Muscle of back (tissue), 13 donors: ENCODE results near the gene ARHGEF3. TPM values are rescaled to one million over a fixed set of nuclear protein-coding genes. Genes with fewer than 3 reads are reported as not detected.

ENCODE experiments used
- DNase-seq, 3 donors: peaks; one replicate each; pipeline versions ENCODE4 v3.0.0 to v3.0.0-alpha.2; 2013
- long read RNA-seq, 9 donors: transcript quantifications; one replicate each; lab custom pipeline, GENCODE V29; 2026
- polyA plus RNA-seq, 10 donors: library from polyadenylated mRNA; unstranded; fragments of 120-200 nt; gene quantifications; one replicate each; pipeline ENCODE4 v1.2.1, GENCODE V29; 2013; ENCODE audit not compliant: insufficient read length in 10 of 10

ARHGEF3 gene, protein sequence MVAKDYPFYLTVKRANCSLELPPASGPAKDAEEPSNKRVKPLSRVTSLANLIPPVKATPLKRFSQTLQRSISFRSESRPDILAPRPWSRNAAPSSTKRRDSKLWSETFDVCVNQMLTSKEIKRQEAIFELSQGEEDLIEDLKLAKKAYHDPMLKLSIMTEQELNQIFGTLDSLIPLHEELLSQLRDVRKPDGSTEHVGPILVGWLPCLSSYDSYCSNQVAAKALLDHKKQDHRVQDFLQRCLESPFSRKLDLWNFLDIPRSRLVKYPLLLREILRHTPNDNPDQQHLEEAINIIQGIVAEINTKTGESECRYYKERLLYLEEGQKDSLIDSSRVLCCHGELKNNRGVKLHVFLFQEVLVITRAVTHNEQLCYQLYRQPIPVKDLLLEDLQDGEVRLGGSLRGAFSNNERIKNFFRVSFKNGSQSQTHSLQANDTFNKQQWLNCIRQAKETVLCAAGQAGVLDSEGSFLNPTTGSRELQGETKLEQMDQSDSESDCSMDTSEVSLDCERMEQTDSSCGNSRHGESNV
- 10 to 100 TPM; 22.6 to 31.0 (median 29.2) TPM for polyA plus RNA-seq
- long read RNA-seq, donor 1, partial matches to known transcripts = 0 of 5 reads
- long read RNA-seq, donor 1, other reads (novel, unspliced or antisense) = 0 of 5 reads
- long read RNA-seq, donor 2, partial matches to known transcripts = 0 of 5 reads
- long read RNA-seq, donor 2, other reads (novel, unspliced or antisense) = 0 of 5 reads
- long read RNA-seq, donor 3 = 0 reads
- long read RNA-seq, donor 4, partial matches to known transcripts = 7 of 7 reads
- long read RNA-seq, donor 4, other reads (novel, unspliced or antisense) = 0 of 7 reads
- long read RNA-seq, donor 5, partial matches to known transcripts = 0 of 6 reads
- long read RNA-seq, donor 5, other reads (novel, unspliced or antisense) = 0 of 6 reads
- long read RNA-seq, donor 6, partial matches to known transcripts = 26 of 29 reads
- long read RNA-seq, donor 6, other reads (novel, unspliced or antisense) = 0 of 29 reads
- long read RNA-seq, donor 7, partial matches to known transcripts = 0 of 5 reads
- long read RNA-seq, donor 7, other reads (novel, unspliced or antisense) = 0 of 5 reads
- long read RNA-seq, donor 8, partial matches to known transcripts = 0 of 1 reads
- long read RNA-seq, donor 8, other reads (novel, unspliced or antisense) = 0 of 1 reads
- long read RNA-seq, donor 9, partial matches to known transcripts = 0 of 1 reads
- long read RNA-seq, donor 9, other reads (novel, unspliced or antisense) = 0 of 1 reads

- peak; percentile 60 to 91 (median 84) for DNase-seq
These were observed at the start of gene ARHGEF3 for GRCh38 chr3:56801662-56802377. Gene ARHGEF3, minus strand, starts transcription at chr3:56801949. Its CDS starts 151 bp downstream, at chr3:56801798.

GRCh38 chr3:56849698-56850097 lies 47.9 kb upstream of the ARHGEF3 start:
- DNase-seq = no peak

DNA sequence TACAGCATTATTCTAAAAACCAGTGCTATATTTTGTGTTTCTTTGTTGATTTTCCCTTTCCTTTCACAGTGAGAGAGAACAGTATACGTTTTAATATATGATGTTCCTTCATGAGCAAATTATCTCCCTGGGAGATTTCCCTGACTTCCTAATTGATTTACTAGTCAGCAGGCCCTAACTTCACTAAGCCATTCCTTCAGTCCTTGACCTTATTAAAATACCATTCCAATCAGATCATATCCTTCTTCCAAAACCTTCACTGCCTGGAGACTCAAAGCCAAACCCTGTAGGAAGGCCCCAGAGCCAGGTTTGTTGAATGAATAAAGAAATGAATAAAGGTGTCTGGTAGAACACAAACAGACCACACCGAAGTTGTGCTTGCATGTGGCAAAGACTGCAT lies 43.8 kb upstream of the ARHGEF3 start:
- DNase-seq = no peak

GRCh38 chr3:56844536-56844935 lies 42.8 kb upstream of the ARHGEF3 start:
- DNase-seq = no peak

DNA sequence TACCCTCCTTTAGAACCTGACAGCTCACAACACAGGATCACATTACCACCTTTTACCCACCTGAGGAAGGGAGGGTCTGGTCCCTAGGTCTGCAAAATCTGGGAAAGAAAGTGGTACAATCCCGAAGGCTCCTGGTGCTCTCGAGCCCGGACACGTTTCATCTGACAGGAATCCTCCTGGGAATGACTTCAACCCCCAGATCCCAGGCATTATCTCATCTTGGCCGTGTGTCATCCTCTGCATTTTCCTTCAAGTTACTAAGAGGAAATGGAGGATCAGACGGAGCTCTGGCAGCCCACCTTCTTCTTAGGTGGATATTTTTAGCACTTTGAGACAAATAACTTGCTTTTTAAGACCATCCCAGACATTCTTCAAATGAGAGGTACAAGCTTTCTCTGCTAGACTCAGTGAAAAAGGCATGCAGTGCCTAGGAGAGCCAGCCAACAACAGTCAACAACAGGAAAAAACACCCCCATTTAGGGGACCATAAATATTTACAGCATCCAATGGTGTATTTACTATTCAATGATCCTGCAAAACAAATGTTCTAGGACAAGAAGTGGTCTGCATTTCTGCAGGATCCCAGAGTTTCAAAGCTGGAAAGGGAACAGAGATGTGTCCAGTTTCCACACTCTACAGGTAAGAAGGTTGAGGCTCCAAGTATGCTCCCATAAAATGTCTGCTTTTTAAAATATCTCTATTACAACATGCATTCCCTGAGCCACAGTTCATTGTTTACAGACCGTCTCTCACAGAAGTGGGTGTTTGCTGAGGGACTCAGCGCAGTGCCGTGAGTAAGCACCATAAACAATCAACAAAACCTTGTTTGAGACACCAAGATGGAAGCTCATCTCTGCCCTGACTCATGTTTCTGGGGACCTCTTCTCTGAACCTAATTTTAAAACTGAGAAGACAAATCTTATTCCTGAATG lies 38.3 kb upstream of the ARHGEF3 start:
- no peak for DNase-seq

GRCh38 chr3:56838448-56838847 lies 36.7 kb upstream of the ARHGEF3 start:
- no peak for DNase-seq

GRCh38 chr3:56837196-56837955 lies 35.6 kb upstream of the ARHGEF3 start:
- DNase-seq = no peak

DNA sequence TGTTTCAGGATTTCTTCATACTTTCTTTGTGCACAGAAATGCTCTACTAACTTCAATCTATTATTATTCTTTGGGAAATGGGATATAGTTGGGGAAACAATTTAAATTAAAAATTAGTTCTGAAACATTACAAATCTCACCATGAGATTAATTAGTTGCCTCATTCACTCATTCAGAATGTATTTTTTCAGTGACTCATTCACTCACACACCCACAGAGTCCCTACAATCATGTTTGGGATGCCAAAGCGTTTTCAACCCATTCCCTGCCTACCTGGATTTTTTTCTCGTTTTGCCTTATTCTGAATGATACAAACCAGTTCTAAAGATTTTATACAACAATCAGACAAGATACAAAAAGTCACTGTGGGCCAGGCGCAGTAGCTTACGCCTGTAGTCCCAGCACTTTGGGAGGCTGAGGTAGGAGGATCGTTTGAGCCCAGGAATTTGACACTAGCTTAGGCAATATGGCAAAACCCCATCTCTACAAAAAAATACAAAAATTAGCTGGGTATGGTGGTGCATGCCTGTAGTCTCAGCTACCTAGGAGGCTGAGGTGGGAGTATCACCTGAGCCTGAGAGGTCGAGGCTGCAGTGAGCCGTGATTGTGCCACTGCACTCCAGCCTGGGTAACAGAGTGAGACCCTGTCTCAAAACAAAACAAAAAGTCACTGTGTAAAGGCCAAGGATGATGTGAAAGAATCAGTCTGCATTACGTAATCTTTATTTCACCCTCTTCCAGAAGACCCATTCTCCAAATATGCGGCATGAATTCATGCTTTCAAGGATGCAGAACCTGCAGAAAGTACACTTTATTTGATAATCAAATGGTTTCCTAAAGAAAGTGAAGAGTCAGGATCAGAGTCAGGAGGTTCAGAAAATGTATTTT lies 34.8 kb upstream of the ARHGEF3 start:
- DNase-seq = no peak

DNA sequence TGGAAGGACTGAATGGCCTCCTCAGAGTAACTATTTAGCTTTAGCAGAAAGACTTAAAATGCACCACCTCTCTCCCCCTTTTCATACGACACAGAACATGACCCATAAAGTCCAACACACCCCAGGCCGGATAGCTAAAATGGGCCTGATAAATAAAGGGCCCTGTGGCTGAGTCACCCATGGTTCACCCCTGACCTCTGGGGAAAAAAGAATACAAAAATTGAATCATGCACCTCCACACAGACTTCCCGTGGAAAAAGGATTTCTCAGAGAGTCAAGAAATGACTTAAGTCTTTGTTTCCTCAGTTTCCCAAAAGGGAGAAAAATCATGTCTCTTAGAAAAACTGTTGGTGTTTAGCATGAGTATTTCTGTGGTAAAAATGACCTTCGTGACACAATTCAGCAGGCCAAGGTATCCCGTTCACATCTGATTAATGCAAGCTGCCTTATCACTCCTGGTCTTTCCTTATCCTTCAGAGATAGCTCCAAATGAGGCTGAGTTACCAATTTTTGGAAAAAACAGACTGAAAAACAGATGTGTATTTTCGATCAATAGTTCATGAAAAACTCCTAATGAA lies 34.0 kb upstream of the ARHGEF3 start:
- DNase-seq = no peak

GRCh38 chr3:56833536-56833935 lies 31.8 kb upstream of the ARHGEF3 start:
- no peak for DNase-seq

- DNase-seq = peak in 1 of 3 donors; percentile 20
These were observed 31.3 kb upstream of the ARHGEF3 start for GRCh38 chr3:56833022-56833421.

- DNase-seq = no peak
These were observed 29.8 kb upstream of the ARHGEF3 start for GRCh38 chr3:56831572-56831971.

DNA sequence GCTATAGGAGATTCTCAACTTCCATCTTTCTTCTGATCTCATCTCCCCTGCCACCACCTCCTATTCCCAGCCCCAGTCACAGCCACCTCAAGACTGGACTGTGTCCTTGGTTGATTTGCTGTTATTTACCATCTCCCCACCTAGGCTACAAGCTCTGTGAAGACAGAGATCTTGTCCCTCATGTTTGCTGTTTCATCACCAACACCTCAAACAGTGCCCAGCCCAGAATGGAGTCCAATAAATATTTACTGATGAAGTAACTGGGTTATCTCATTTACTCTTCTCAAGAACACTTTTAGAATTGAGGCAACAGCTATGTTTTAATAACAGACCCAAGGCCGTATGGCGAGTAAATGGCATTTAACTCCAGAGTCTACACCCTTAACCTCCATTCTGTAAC lies 29.1 kb upstream of the ARHGEF3 start:
- DNase-seq = no peak

DNA sequence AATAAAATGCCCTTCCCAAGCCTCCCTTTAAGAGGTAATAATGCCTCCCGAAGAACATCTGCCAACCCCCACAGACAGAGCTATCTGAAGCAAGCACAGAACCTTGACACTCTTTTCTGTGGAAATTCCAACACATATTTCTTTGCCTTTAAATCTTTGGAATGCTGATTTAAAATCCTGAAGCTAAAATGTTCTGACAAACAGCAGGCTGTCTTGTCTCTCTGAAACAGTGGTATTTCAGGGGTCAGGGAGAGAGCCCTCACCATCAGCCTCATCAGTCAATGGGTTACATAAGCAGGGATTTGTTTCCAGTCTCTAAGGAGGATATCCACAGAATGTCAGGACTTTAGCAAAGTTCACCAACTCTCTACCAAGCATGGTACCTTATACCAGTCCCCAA lies 27.8 kb upstream of the ARHGEF3 start:
- no peak for DNase-seq

DNA sequence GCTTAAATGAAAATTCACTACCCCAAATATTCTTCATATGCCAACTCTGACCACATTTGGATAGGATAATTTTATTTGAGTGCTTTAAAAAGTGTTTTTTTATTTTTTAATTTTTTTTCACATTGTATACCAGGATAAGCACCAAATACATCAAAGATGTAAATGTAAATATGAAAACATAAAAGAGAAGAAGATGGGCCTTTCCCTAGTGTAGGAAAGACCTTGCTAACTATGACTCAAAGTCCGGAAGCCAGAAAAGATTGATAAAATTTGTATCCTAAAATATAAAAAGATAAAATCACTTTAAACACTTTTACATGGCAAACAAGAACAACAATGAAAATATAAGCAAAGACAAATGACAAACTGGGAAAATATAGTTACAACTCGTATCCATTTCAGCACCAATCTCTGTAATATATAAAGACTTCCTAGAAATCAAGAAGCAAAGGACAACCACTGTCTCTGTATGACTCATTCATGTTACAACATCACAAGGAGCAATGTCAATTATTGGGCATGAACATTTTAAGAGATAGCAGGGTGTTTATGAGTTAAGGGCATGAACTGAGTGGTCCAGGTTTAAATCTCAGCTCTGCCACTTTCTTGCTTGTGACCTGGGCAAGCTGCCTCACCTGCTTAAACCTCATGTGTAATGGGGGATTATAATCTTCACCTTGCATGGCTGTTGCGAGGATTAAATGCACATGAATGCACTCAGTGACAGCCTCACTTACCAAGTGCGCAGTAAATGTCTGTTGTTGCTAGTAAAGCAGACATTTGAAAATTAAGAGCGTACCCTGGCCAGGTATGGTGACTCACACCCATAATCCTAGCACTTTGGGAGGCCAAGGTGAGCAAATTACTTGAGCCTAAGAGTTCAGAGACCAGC lies 25.3 kb upstream of the ARHGEF3 start:
- DNase-seq = no peak

DNA sequence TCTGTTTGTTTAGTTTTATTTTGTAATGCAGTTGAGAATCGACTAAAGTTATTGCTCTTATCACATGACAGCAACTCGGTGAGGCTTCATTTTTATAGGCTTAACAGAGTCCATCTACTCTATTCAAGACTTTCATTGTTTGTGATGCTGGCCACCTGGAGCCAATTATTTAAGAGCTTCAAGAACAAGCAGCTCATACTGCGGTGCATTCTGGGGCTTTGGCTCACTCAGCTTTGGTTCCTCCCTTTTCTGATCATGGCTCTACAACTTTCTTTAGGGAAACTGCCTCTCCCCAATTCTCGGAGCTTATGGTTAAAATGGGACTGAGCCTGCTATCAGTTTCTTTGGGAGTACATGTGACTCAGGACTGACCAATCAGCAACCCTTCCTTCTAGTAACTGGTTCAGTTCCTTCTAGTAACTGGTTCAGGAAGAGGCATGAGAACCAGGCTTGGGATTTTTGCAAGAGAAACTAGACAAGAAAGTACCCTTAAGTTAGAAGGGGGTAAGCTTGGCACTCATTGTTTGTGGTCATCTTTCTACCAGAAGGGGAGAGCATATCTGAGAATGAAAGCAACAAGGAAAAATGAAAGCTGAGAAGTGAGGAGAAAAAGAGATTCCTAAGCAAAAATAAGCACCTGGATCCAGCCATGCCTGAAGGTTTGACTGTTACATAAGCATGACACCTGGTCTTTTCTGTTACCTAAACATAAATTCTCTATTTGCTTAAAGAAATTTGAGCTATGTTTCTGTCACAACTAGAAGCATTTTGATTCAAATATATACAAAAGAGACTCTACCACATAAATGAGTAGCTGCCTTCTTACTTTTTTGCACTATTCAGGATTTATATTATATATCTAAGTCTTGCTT lies 24.1 kb upstream of the ARHGEF3 start:
- DNase-seq = peak in 1 of 3 donors; percentile 66
